HepG2 (cell line): Measurements from ENCODE around the gene CDH2. TPM values are rescaled to one million over a fixed set of nuclear protein-coding genes. Genes with fewer than 3 reads are reported as not detected.

Source experiments
- ATAC-seq: fragments of 200-7000 bp; cut with Tn5 transposase; 3 replicates; pipeline ENCODE4 v1.9.1; 2020; ENCODE audit warnings: mild to moderate bottlenecking, moderate library complexity
- BruUV-seq: library from RNA; stranded (reverse); fragments of 400-500 nt; replicated peaks from 2 replicates; lab custom pipeline; 2021; lab: Mats Ljungman, UMichigan
- CTCF ChIA-PET: fragments of 300-600 bp; formaldehyde crosslinking; extraction: SDS; loops from one replicate; lab custom pipeline; 2021; ENCODE audit warnings: low total read pairs, inconsistent platforms, low intra/inter-chr PET ratio; lab: Yijun Ruan, JAX
- POLR2A ChIA-PET: fragments of 350-600 bp; sonication (Branson Sonifier 250); formaldehyde crosslinking; loops from one replicate; lab custom pipeline; 2020; ENCODE audit warnings: antibody characterized with exemption, inconsistent platforms; lab: Yijun Ruan, JAX
- DNase-seq: peaks from one replicate; pipeline ENCODE4 v3.0.0-alpha.2; 2015; ENCODE audit warnings: low spot score
- FAIRE-seq: peaks from 3 replicates; lab custom pipeline; 2011; peaks lifted over from hg19 to GRCh38; lab: Jason Lieb, UNC
- H2AFZ ChIP-seq: one replicate; pipeline ENCODE4 v1.6.1; 2011; ENCODE audit warnings: low read length, inconsistent platforms
- H3K27ac ChIP-seq: fragments of 300-600 bp; 3 replicates; pipeline ENCODE4 v1.8.0; 2011; ENCODE audit warnings: mixed run types, mild to moderate bottlenecking, mixed read lengths, low read length, inconsistent platforms; ENCODE audit not compliant: insufficient read depth; ENCODE audit errors: extremely low read length
- H3K27me3 ChIP-seq, 2 experiments: fragments of 200-600 bp in 1 of 2; 2 replicates in 1 of 2; 3 replicates in 1 of 2; pipeline versions ENCODE4 v1.6.0 to v1.8.0; 2011; ENCODE audit warnings: low read length in 2 of 2, mild to moderate bottlenecking in 2 of 2, moderate library complexity in 2 of 2, inconsistent platforms in 1 of 2; ENCODE audit not compliant: insufficient read depth in 2 of 2, control insufficient read depth in 1 of 2
- H3K36me3 ChIP-seq, 2 experiments: fragments of 200-600 bp in 1 of 2; replicated peaks in 1 of 2; 2 replicates in 1 of 2; 3 replicates in 1 of 2; pipeline versions ENCODE4 v1.5.1 to v1.8.0; 2011; ENCODE audit warnings: low read length in 2 of 2, inconsistent platforms in 1 of 2; ENCODE audit not compliant: insufficient read depth in 2 of 2, control insufficient read depth in 1 of 2
- H3K4me1 ChIP-seq: 2 replicates; pipeline ENCODE4 v1.5.1; 2012; ENCODE audit warnings: low read length, inconsistent platforms; ENCODE audit not compliant: insufficient read depth
- H3K4me2 ChIP-seq: 2 replicates; pipeline ENCODE4 v1.6.0; 2011; ENCODE audit warnings: low read depth, low read length, inconsistent platforms
- H3K4me3 ChIP-seq, 3 experiments: fragments of 200-600 bp in 1 of 3; sonication (generic), shearing (Covaris generic) in 1 of 3; replicated peaks in 1 of 3; 2 replicates each; pipeline ENCODE4 v1.5.1; 2011 to 2016; ENCODE audit warnings: low read length in 3 of 3, inconsistent platforms in 2 of 3, low read depth in 2 of 3, mild to moderate bottlenecking in 2 of 3, control low read depth in 1 of 3, mixed read lengths in 1 of 3; ENCODE audit not compliant: insufficient read depth in 1 of 3
- H3K79me2 ChIP-seq: one replicate; pipeline ENCODE4 v1.6.1; 2011; ENCODE audit warnings: low read length, inconsistent platforms; ENCODE audit not compliant: insufficient read depth
- H3K9ac ChIP-seq: 2 replicates; pipeline ENCODE4 v1.6.0; 2011; ENCODE audit warnings: mild to moderate bottlenecking, low read depth, low read length, inconsistent platforms; ENCODE audit not compliant: insufficient read depth
- H3K9me3 ChIP-seq: 2 replicates; pipeline ENCODE4 v1.5.1; 2012; ENCODE audit warnings: mild to moderate bottlenecking, low read length
- H4K20me1 ChIP-seq: 2 replicates; pipeline ENCODE4 v1.6.0; 2011; ENCODE audit warnings: inconsistent platforms, mild to moderate bottlenecking, low read length, moderate library complexity; ENCODE audit not compliant: insufficient read depth
- ATAD3A ChIP-seq: sonication (generic); formaldehyde crosslinking; IDR thresholded peaks from 2 replicates; pipeline ENCODE4 v1.4.0; 2020; ENCODE audit warnings: missing genetic modification reagents
- CAMTA2 ChIP-seq: sonication (generic); formaldehyde crosslinking; IDR thresholded peaks from 2 replicates; pipeline ENCODE4 v1.4.0; 2020; ENCODE audit warnings: mild to moderate bottlenecking, missing genetic modification reagents, borderline replicate concordance
- CBFB ChIP-seq: sonication (generic); formaldehyde crosslinking; IDR thresholded peaks from 2 replicates; pipeline ENCODE4 v1.4.0; 2020; ENCODE audit warnings: missing genetic modification reagents
- IRX3 ChIP-seq: sonication (generic); formaldehyde crosslinking; IDR thresholded peaks from 2 replicates; pipeline ENCODE4 v1.8.1; 2023; ENCODE audit warnings: mild to moderate bottlenecking, low read depth, missing genetic modification reagents, borderline replicate concordance
- NFIC ChIP-seq: IDR thresholded peaks from 2 replicates; pipeline ENCODE4 v1.6.1; 2012; ENCODE audit warnings: mild to moderate bottlenecking, low read length, inconsistent platforms
- SATB2 ChIP-seq: sonication (generic); formaldehyde crosslinking; IDR thresholded peaks from 2 replicates; pipeline ENCODE4 v1.5.0; 2020; ENCODE audit warnings: missing genetic modification reagents
- SMC3 ChIP-seq: IDR thresholded peaks from 2 replicates; pipeline ENCODE4 v1.6.1; 2011; ENCODE audit warnings: low read length, improper control_type of control experiment
- SNAPC2 ChIP-seq: sonication (generic); formaldehyde crosslinking; IDR thresholded peaks from 2 replicates; pipeline ENCODE4 v1.8.1; 2022; ENCODE audit warnings: mild to moderate bottlenecking, missing genetic modification reagents
- ZBTB42 ChIP-seq: sonication (generic); formaldehyde crosslinking; IDR thresholded peaks from 2 replicates; pipeline ENCODE4 v1.5.0; 2020; ENCODE audit warnings: mild to moderate bottlenecking, missing genetic modification reagents
- ZFX ChIP-seq: sonication (generic); formaldehyde crosslinking; IDR thresholded peaks from 2 replicates; pipeline ENCODE4 v1.4.0; 2020; ENCODE audit warnings: mild to moderate bottlenecking, low read depth, missing genetic modification reagents, moderate library complexity
- ZNF317 ChIP-seq: sonication (generic); formaldehyde crosslinking; IDR thresholded peaks from 2 replicates; pipeline ENCODE4 v1.5.0; 2020; ENCODE audit warnings: mild to moderate bottlenecking, missing genetic modification reagents
- ZNF430 ChIP-seq: sonication (generic); formaldehyde crosslinking; IDR thresholded peaks from 2 replicates; pipeline ENCODE4 v1.9.0; 2021; ENCODE audit warnings: mild to moderate bottlenecking, missing genetic modification reagents
- WGBS: methylation state at CpG from one replicate; pipeline ENCODE4 v1.1.6; 2017; ENCODE audit warnings: low lambda C conversion rate; 5-methylcytosine and 5-hydroxymethylcytosine counted together
- in situ Hi-C: cut with HindIII; loops from 2 replicates; pipeline ENCODE4 v1.10.0; 2017; ENCODE audit warnings: low pct_unique_long_range_greater_than_20kb; ENCODE audit not compliant: extremely low pct_ligation_motif_present
- intact Hi-C: fragments of 100-400 bp; cut with micrococcal nuclease; formaldehyde crosslinking; loops from one replicate; pipeline ENCODE4 v1.10.0; 2022; ENCODE audit not compliant: unreplicated experiment
- polyA plus RNA-seq, 8 experiments: library from polyadenylated mRNA; depleted of rRNA in 3 of 8; stranded (reverse) in 7 of 8; unstranded in 1 of 8; fragments of >200 nt; fragmentation: Illumina TruSeq in 4 of 8; extraction: Trizol in 4 of 8; gene quantifications; 2 replicates each; pipeline versions ENCODE4 v1.2.1 to v1.2.3, GENCODE V29; 2011 to 2016; ENCODE audit warnings: low read depth in 4 of 8, missing spikeins in 1 of 8, mixed read lengths in 1 of 8; ENCODE audit not compliant: insufficient read depth in 1 of 8
- total RNA-seq, 5 experiments: library from RNA; depleted of rRNA; stranded (reverse); fragments of >200 nt; fragmentation: Illumina TruSeq; extraction: Trizol; gene quantifications; 2 replicates each; pipeline ENCODE4 v1.2.3, GENCODE V29; 2016; ENCODE audit warnings: low read depth in 1 of 5

The CDH2 gene
- total and polyA plus RNA-seq, 2 of the 13 experiments (the other 11 are each of a cell fraction or from before 2014, with no cell fraction given) = 18.6 to 36.1 TPM

DNA sequence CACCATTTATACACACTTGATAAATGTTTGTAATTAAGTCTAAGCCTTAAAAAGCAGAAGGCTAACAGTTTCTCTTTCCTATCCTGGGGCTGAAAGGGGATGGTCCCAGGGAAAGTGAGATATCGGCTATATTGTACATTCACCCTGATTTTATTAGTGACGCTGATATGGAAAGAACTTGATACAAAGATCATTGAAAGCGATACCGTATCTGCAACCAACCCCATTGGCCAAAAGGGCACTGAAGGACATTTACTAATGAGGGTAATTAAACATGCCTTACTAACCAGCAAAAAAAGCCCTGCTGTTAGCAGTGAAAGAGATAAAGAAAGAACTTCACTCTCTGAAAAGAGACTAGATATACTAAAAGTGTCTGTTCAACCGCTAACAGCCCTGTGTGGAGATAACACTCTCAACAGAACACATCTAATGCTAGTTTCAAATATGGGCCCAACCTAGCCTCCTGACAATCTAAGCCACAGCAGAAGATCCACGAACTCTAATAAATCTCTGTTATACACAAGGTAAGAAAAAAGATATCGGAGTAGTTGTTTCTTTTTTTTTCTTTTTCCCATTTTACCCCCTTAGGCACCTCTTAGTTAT is 200.0 kb downstream of the CDH2 start:
- no peak overlapping the region for H2AFZ ChIP-seq
- no peak overlapping the region for H3K4me3 ChIP-seq
- ATAC-seq = no peak
- TF ChIP-seq ZNF317 (CRISPR knock-in tag) = no peak
- no peak for TF ChIP-seq ZNF430 (CRISPR knock-in tag)
- TF ChIP-seq SNAPC2 (CRISPR knock-in tag) = no peak
- TF ChIP-seq SMC3 = no peak
- no peak for TF ChIP-seq CBFB (CRISPR knock-in tag)
- no peak for TF ChIP-seq CAMTA2
- no peak for TF ChIP-seq SATB2 (CRISPR knock-in tag)
- no peak for TF ChIP-seq ZBTB42 (CRISPR knock-in tag)
- no peak for TF ChIP-seq ZFX
- no peak for TF ChIP-seq ATAD3A (CRISPR knock-in tag)
- no peak for TF ChIP-seq IRX3 (CRISPR knock-in tag)
- TF ChIP-seq NFIC = no peak
- H3K9me3 ChIP-seq = no peaks in the 10 kb centered on the region
- no peaks in the 10 kb centered on the region for H3K79me2 ChIP-seq
- no peaks in the 10 kb centered on the region for H3K27me3 ChIP-seq
- H4K20me1 ChIP-seq = no peaks in the 10 kb centered on the region
- no peak for DNase-seq
- in situ Hi-C loops = no loop called here
- ChIA-PET POLR2A (no interaction called here), CTCF (no interaction called here)
- no peak for FAIRE-seq
- peaks cover 13 to 14% of the 10 kb centered on the region in 2 experiments; a peak in 4 of 5 replicates for H3K36me3 ChIP-seq
- no peak overlapping the region for H3K4me2 ChIP-seq
- no TSS peak for BruUV-seq
- WGBS = 97% methylated on average over 7 of the region's 7 CpGs
- no peak overlapping the region for H3K27ac ChIP-seq
- intact Hi-C loops = no loop called here
- H3K9ac ChIP-seq = no peak overlapping the region
- no peaks in the 10 kb centered on the region for H3K4me1 ChIP-seq
